HepG2 (cell line): ENCODE results near the gene FOSB. TPM values are rescaled to one million over a fixed set of nuclear protein-coding genes. Genes with fewer than 3 reads are reported as not detected.
A peak's percentile ranks its signal among the peaks of the same experiment; 100 is the strongest.

Source experiments
- ATRX ChIP-seq: sonication (generic); formaldehyde crosslinking; IDR thresholded peaks from 2 replicates; pipeline ENCODE4 v1.4.0; 2020; ENCODE audit warnings: missing genetic modification reagents, borderline replicate concordance
- MAF1 ChIP-seq: sonication (generic); formaldehyde crosslinking; IDR thresholded peaks from 2 replicates; pipeline ENCODE4 v1.5.0; 2020; ENCODE audit warnings: missing genetic modification reagents, borderline replicate concordance
- MEIS1 ChIP-seq: sonication (generic); formaldehyde crosslinking; IDR thresholded peaks from 2 replicates; pipeline ENCODE4 v1.9.0; 2021; ENCODE audit warnings: mild to moderate bottlenecking, missing genetic modification reagents, moderate library complexity, borderline replicate concordance
- MXI1 ChIP-seq: IDR thresholded peaks from 3 replicates; pipeline ENCODE4 v1.6.1; 2012; ENCODE audit warnings: low read depth, low read length, inconsistent platforms, borderline replicate concordance
- NAIF1 ChIP-seq: sonication (generic); formaldehyde crosslinking; IDR thresholded peaks from 2 replicates; pipeline ENCODE4 v1.5.0; 2020; ENCODE audit warnings: mild to moderate bottlenecking, missing genetic modification reagents, borderline replicate concordance
- PTBP1 ChIP-seq: fragments of 200-400 bp; formaldehyde crosslinking; IDR thresholded peaks from 2 replicates; pipeline ENCODE4 v1.6.1; 2018; ENCODE audit warnings: low read length, low read depth; ENCODE audit not compliant: poor library complexity, severe bottlenecking
- ZBTB20 ChIP-seq: sonication (generic); formaldehyde crosslinking; IDR thresholded peaks from 2 replicates; pipeline ENCODE4 v1.8.1; 2023; ENCODE audit warnings: missing genetic modification reagents, low read depth, mild to moderate bottlenecking, borderline replicate concordance
- ZMAT3 ChIP-seq: sonication (generic); formaldehyde crosslinking; conservative IDR thresholded peaks from 2 replicates; pipeline ENCODE4 v1.7.0; 2021; ENCODE audit warnings: missing genetic modification reagents
- ZNF292 ChIP-seq: sonication (generic); formaldehyde crosslinking; IDR thresholded peaks from 2 replicates; pipeline ENCODE4 v1.8.1; 2022; ENCODE audit warnings: mild to moderate bottlenecking, low read depth, missing genetic modification reagents, borderline replicate concordance
- ZNF569 ChIP-seq: sonication (generic); formaldehyde crosslinking; IDR thresholded peaks from 2 replicates; pipeline ENCODE4 v1.5.0; 2020; ENCODE audit warnings: mild to moderate bottlenecking, missing genetic modification reagents, moderate library complexity, borderline replicate concordance
- ZNF7 ChIP-seq: IDR thresholded peaks from 2 replicates; pipeline ENCODE4 v1.6.1; 2016; ENCODE audit warnings: missing biosample characterization, missing genetic modification reagents
- polyA plus RNA-seq, 8 experiments: library from polyadenylated mRNA; depleted of rRNA in 3 of 8; stranded (reverse) in 7 of 8; unstranded in 1 of 8; fragments of >200 nt; fragmentation: Illumina TruSeq in 4 of 8; extraction: Trizol in 4 of 8; gene quantifications; 2 replicates each; pipeline versions ENCODE4 v1.2.1 to v1.2.3, GENCODE V29; 2011 to 2016; ENCODE audit warnings: low read depth in 4 of 8, missing spikeins in 1 of 8, mixed read lengths in 1 of 8; ENCODE audit not compliant: insufficient read depth in 1 of 8
- total RNA-seq, 5 experiments: library from RNA; depleted of rRNA; stranded (reverse); fragments of >200 nt; fragmentation: Illumina TruSeq; extraction: Trizol; gene quantifications; 2 replicates each; pipeline ENCODE4 v1.2.3, GENCODE V29; 2016; ENCODE audit warnings: low read depth in 1 of 5
- TF ChIP-seq, protein P1 (sequence below): sonication (generic); formaldehyde crosslinking; IDR thresholded peaks from 2 replicates; pipeline ENCODE4 v1.9.0; 2021; ENCODE audit warnings: missing genetic modification reagents, borderline replicate concordance

Gene FOSB
- total and polyA plus RNA-seq, 2 of the 13 experiments (the other 11 are each of a cell fraction or from before 2014, with no cell fraction given): 2.8 to 6.0 TPM

DNA sequence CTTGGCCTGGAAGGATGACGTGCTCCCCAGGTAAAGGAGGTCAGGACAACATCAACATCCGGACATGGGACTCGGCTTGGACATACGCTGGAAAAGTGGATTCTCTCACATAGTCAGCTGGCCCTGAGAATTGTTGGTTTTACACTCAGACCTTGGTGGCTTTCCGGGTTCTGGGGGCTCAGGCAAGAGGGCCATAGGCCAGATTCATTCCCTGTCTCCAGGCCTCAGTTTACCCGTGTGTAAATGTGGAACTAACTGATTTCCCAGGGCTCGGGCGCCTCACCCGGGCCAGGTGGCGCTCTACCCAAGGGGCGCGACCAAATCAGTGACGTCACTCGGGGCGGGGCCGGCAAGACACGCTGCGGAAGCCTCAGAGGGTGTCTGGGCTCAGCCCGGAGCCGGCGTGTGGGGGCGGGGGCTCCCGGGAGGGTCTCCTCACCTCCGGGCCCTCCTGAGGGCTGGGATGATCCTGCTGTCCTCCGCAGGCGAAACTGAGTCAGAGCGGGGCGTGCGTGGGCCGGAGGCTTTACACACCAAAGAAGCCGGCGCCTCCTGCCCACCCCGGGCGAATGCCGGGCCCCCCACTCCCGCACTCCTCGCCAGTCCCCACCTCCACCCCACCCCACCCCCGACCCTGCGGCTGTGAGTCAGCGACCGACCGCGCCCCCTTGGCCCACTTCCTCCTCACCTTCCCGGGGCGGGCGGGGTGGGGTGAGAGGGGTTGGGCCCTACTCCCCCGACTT is 38.6 kb downstream of the FOSB start (continued):
- TF ChIP-seq ZNF292 (CRISPR knock-in tag) (no peak), ZMAT3 (no peak), MAF1 (CRISPR knock-in tag) (no peak), MXI1 (peak; percentile 76; the same call in 1 of the 3 replicates), MEIS1 (CRISPR knock-in tag) (no peak), NAIF1 (0 out of 2 replicates have a peak, but pooled peaks have one; percentile 62), ZBTB20 (CRISPR knock-in tag) (no peak; the same call in 1 of the 2 replicates), ATRX (no peak), ZNF7 (CRISPR knock-in tag) (no peak), PTBP1 (no peak), ZNF569 (CRISPR knock-in tag) (no peak)
- TF ChIP-seq, protein P1, sequence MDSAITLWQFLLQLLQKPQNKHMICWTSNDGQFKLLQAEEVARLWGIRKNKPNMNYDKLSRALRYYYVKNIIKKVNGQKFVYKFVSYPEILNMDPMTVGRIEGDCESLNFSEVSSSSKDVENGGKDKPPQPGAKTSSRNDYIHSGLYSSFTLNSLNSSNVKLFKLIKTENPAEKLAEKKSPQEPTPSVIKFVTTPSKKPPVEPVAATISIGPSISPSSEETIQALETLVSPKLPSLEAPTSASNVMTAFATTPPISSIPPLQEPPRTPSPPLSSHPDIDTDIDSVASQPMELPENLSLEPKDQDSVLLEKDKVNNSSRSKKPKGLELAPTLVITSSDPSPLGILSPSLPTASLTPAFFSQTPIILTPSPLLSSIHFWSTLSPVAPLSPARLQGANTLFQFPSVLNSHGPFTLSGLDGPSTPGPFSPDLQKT (CRISPR knock-in tag): no peak
